ENCODE measurements around the gene GJC3.
A peak's percentile ranks its signal among the peaks of the same experiment; 100 is the strongest.
"Not testable (repeated sequence)": the region's sequence is repeated elsewhere in the genome, so short reads cannot be mapped to it uniquely, and the experiment has no call there.

GJC3 gene

GRCh38 chr7:99947608-99948007, 18.2 kb upstream of the GJC3 start:
- no peak overlapping the region for H3K4me3 ChIP-seq (replicated peaks in 1 of 2; ENCODE audit: low read depth in 2 of 2, low read length in 2 of 2)
- no peak for TF ChIP-seq CTCF (IDR thresholded peaks at IDR 0.05; ENCODE audit: low read depth, low read length)
- DNase-seq (ENCODE audit: low read depth in 2 of 2) = no peak

GRCh38 chr7:99944497-99945070, 15.2 kb upstream of the GJC3 start:
- no peak for DNase-seq (ENCODE audit: low read depth in 2 of 2)
- no peak for TF ChIP-seq CTCF (IDR thresholded peaks at IDR 0.05; ENCODE audit: low read depth, low read length)
- H3K4me3 ChIP-seq (replicated peaks in 1 of 2; ENCODE audit: low read depth in 2 of 2, low read length in 2 of 2) = no peak overlapping the region

GRCh38 chr7:99943641-99944496, 14.4 kb upstream of the GJC3 start:
- no peak for DNase-seq (ENCODE audit: low read depth in 2 of 2)

GRCh38 chr7:99938296-99938695, 8.9 kb upstream of the GJC3 start:
- no peak overlapping the region for H3K4me3 ChIP-seq (replicated peaks in 1 of 2; ENCODE audit: low read depth in 2 of 2, low read length in 2 of 2)
- TF ChIP-seq CTCF (IDR thresholded peaks at IDR 0.05; ENCODE audit: low read depth, low read length) = no peak
- DNase-seq (ENCODE audit: low read depth in 2 of 2) = no peak

More at GRCh38 chr7:99943641-99944496, 14.4 kb upstream of the GJC3 start:
- no peak for TF ChIP-seq CTCF (IDR thresholded peaks at IDR 0.05; ENCODE audit: low read depth, low read length)
- no peak overlapping the region for H3K4me3 ChIP-seq (replicated peaks in 1 of 2; ENCODE audit: low read depth in 2 of 2, low read length in 2 of 2)

- peak; percentile 22 to 62 for DNase-seq (ENCODE audit: low read depth in 2 of 2)
- not testable (repeated sequence) for H3K4me3 ChIP-seq (replicated peaks in 1 of 2; ENCODE audit: low read depth in 2 of 2, low read length in 2 of 2)
Measured at GRCh38 chr7:99935009-99935408, 5.6 kb upstream of the GJC3 start.

- TF ChIP-seq CTCF (IDR thresholded peaks at IDR 0.05; ENCODE audit: low read depth, low read length) = no peak
- no peak overlapping the region for H3K4me3 ChIP-seq (replicated peaks in 1 of 2; ENCODE audit: low read depth in 2 of 2, low read length in 2 of 2)
- DNase-seq (ENCODE audit: low read depth in 2 of 2) = no peak
Measured at GRCh38 chr7:99930376-99930775, 956 bp upstream of the GJC3 start.

- no peak overlapping the region for H3K4me3 ChIP-seq (replicated peaks in 1 of 2; ENCODE audit: low read depth in 2 of 2, low read length in 2 of 2)
- TF ChIP-seq CTCF (IDR thresholded peaks at IDR 0.05; ENCODE audit: low read depth, low read length) = no peak
- no peak for DNase-seq (ENCODE audit: low read depth in 2 of 2)
Measured at GRCh38 chr7:99929730-99930053, 272 bp upstream of the GJC3 start.

Measured in cardiac fibroblast (primary cell).